GM12878 (cell line): ENCODE data around the gene PHACTR1. TPM values are rescaled to one million over a fixed set of nuclear protein-coding genes. Genes with fewer than 3 reads are reported as not detected.

Experiments used
- EP300 ChIP-seq, 2 experiments: fragments of 150-350 bp in 1 of 2; IDR thresholded peaks; 2 replicates each; pipeline ENCODE4 v1.6.1; 2011 to 2012; ENCODE audit warnings: low read depth in 2 of 2, low read length in 2 of 2, borderline replicate concordance in 1 of 2, improper control_type of control experiment in 1 of 2, inconsistent platforms in 1 of 2; ENCODE audit not compliant: control insufficient read depth in 1 of 2
- EZH2 ChIP-seq: IDR thresholded peaks from 2 replicates; pipeline ENCODE4 v1.6.1; 2012; ENCODE audit warnings: low read depth, mild to moderate bottlenecking, control low read depth, inconsistent platforms, low read length, borderline replicate concordance; ENCODE audit not compliant: control insufficient read depth
- FOXK2 ChIP-seq: fragments of 450-650 bp; IDR thresholded peaks from 2 replicates; pipeline ENCODE4 v1.6.1; 2017; ENCODE audit warnings: mild to moderate bottlenecking, moderate library complexity
- GABPA ChIP-seq: IDR thresholded peaks from 2 replicates; pipeline ENCODE4 v1.6.1; 2014; ENCODE audit warnings: antibody characterized with exemption, low read depth, mild to moderate bottlenecking, inconsistent platforms
- GATAD2B ChIP-seq: fragments of 450-650 bp; conservative IDR thresholded peaks from 2 replicates; pipeline ENCODE4 v1.6.1; 2017; ENCODE audit warnings: low read depth, mild to moderate bottlenecking, moderate library complexity
- IKZF2 ChIP-seq, 2 experiments: fragments of 450-650 bp; IDR thresholded peaks; 2 replicates each; pipeline ENCODE4 v1.6.1; 2017; ENCODE audit warnings: mild to moderate bottlenecking in 2 of 2, moderate library complexity in 2 of 2
- MEF2B ChIP-seq: fragments of 450-650 bp; IDR thresholded peaks from 2 replicates; pipeline ENCODE4 v1.6.1; 2018; ENCODE audit warnings: mild to moderate bottlenecking, moderate library complexity; ENCODE audit not compliant: partially characterized antibody, poor library complexity, severe bottlenecking
- MTA2 ChIP-seq: fragments of 450-650 bp; IDR thresholded peaks from 2 replicates; pipeline ENCODE4 v1.6.1; 2016; ENCODE audit warnings: low read depth, mild to moderate bottlenecking, moderate library complexity
- NFIC ChIP-seq: IDR thresholded peaks from 2 replicates; pipeline ENCODE4 v1.6.1; 2012; ENCODE audit warnings: low read depth, mild to moderate bottlenecking, inconsistent platforms, low read length, moderate library complexity
- NR2F1 ChIP-seq: fragments of 450-650 bp; conservative IDR thresholded peaks from 2 replicates; pipeline ENCODE4 v1.6.1; 2017; ENCODE audit warnings: mild to moderate bottlenecking
- POLR2AphosphoS5 ChIP-seq: IDR thresholded peaks from 2 replicates; pipeline ENCODE4 v1.6.1; 2011; ENCODE audit warnings: mild to moderate bottlenecking, low read length, inconsistent platforms
- RAD21 ChIP-seq: IDR thresholded peaks from 2 replicates; pipeline ENCODE4 v1.6.1; 2011; ENCODE audit warnings: mild to moderate bottlenecking, low read depth, low read length, moderate library complexity; ENCODE audit not compliant: insufficient read depth
- ZBTB33 ChIP-seq: fragments of 450-650 bp; IDR thresholded peaks from 2 replicates; pipeline ENCODE4 v1.6.1; 2017; ENCODE audit warnings: mild to moderate bottlenecking
- ZNF24 ChIP-seq: fragments of 450-650 bp; IDR thresholded peaks from 2 replicates; pipeline ENCODE4 v1.6.1; 2017; ENCODE audit warnings: antibody characterized with exemption, mild to moderate bottlenecking
- ZNF592 ChIP-seq: fragments of 450-650 bp; IDR thresholded peaks from 2 replicates; pipeline ENCODE4 v1.6.1; 2017; ENCODE audit warnings: mild to moderate bottlenecking, moderate library complexity
- ZNF687 ChIP-seq: fragments of 450-650 bp; IDR thresholded peaks from 2 replicates; pipeline ENCODE4 v1.6.1; 2017; ENCODE audit warnings: mild to moderate bottlenecking, moderate library complexity
- polyA plus RNA-seq, 11 experiments: library from polyadenylated mRNA; depleted of rRNA in 4 of 11; unstranded in 6 of 11; stranded (reverse) in 5 of 11; fragments of >200 nt; fragmentation: Nextera tagmentation in 4 of 11; fragmentation: Illumina TruSeq in 1 of 11; extraction: Ambion mirVana in 4 of 11; extraction: Trizol in 1 of 11; gene quantifications; 1 replicate in 1 of 11; 2 replicates in 10 of 11; pipeline versions ENCODE4 v1.2.1 to v1.2.3, GENCODE V29; 2011 to 2016; ENCODE audit warnings: inconsistent platforms in 2 of 11, missing spikeins in 2 of 11, low read depth in 1 of 11
- total RNA-seq, 4 experiments: library from RNA; depleted of rRNA in 3 of 4; stranded (reverse); fragments of >200 nt in 3 of 4; fragmentation: Illumina TruSeq in 1 of 4; extraction: Trizol in 1 of 4; gene quantifications; 2 replicates each; pipeline versions ENCODE4 v1.2.1 to v1.2.3, GENCODE V29; 2013 to 2021
- TF ChIP-seq, protein P1 (sequence below): IDR thresholded peaks from 2 replicates; pipeline ENCODE4 v1.6.1; 2011; ENCODE audit warnings: low read depth, low read length, improper control_type of control experiment, borderline replicate concordance

PHACTR1 gene
- total and polyA plus RNA-seq, 10 of the 15 experiments (the other 5 are each of a cell fraction or from before 2014, with no cell fraction given) = 34.2 to 94.6 (median 62.3) TPM

DNA sequence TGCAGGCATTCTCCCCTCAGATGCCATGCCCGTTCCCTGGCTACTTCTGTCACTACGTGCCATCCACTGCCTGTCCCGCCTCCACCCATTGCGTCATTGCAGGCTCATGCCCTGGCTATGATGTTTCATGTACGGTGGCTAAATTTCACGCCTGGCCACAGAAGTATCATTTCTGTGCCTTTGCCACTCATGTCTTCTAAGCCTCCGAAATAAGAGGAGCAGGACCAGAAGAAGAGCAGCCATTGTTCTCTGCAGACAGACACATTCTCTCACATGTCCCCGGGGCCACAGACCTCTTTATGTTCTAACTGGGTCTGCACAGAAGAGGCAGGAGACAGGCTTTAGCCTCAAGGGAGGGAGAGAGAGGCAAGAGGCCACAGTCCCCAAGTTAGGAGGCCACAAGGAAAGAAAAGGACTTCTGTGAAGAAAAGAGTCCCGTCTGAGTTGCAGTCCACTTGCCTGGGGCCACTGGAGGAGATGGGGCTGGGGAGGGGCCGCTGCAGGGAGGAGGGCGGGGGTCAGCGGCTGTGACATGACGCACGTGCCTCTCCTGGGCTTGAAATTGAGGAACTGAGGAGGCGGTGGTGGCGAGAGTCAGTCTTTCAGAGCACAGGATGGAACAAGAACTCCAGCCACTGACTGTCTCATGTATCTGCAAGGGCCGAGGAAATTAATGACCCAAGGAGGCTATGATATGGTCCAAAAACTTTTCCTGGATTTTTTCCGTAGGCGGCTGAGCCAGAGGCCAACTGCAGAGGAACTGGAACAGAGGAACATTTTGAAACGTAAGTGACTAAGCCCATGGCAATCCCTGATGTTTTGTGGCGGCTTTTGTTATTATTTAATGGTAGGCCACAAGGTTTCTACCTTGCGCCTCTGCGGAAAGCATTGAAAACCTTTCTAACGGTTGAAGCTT is 555.8 kb downstream of the PHACTR1 start (continued):
- TF ChIP-seq ZBTB33 = no peak
- TF ChIP-seq GABPA = no peak
- 0 out of 2 replicates have a peak, but pooled peaks have one; percentile 14 for TF ChIP-seq ZNF24
- TF ChIP-seq MEF2B = no peak
- TF ChIP-seq POLR2AphosphoS5 = peak; percentile 95
- peak; percentile 67 for TF ChIP-seq ZNF687
- peak; percentile 44; the same call in 1 of the 2 replicates for TF ChIP-seq RAD21
- TF ChIP-seq, protein P1, sequence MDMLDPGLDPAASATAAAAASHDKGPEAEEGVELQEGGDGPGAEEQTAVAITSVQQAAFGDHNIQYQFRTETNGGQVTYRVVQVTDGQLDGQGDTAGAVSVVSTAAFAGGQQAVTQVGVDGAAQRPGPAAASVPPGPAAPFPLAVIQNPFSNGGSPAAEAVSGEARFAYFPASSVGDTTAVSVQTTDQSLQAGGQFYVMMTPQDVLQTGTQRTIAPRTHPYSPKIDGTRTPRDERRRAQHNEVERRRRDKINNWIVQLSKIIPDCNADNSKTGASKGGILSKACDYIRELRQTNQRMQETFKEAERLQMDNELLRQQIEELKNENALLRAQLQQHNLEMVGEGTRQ = peak; percentile 7; the same call in 1 of the 2 replicates
- no peak for TF ChIP-seq EZH2
- peak; percentile 78 to 84; a peak in 2 of 4 replicates for TF ChIP-seq IKZF2 (IDR thresholded peaks at IDR 0.05)
- TF ChIP-seq GATAD2B = 0 out of 2 replicates have a peak, but pooled peaks have one; percentile 48
- TF ChIP-seq FOXK2 = no peak
- peak; percentile 55 for TF ChIP-seq MTA2
- peak; percentile 56; the same call in 1 of the 2 replicates for TF ChIP-seq NFIC
- TF ChIP-seq ZNF592 = no peak
- TF ChIP-seq EP300 (IDR thresholded peaks at IDR 0.05; ENCODE audit: borderline replicate concordance in 1 of 2, control insufficient read depth in 1 of 2, low read depth in 2 of 2, low read length in 2 of 2) = peak; percentile 53 to 72; a peak in 1 of 4 replicates
- peak; percentile 80 for TF ChIP-seq NR2F1
